ENCODE results near the gene FERD3L. TPM values are rescaled to one million over a fixed set of nuclear protein-coding genes. Genes with fewer than 3 reads are reported as not detected.

The FERD3L gene
- total and polyA plus RNA-seq, 2 of the 13 experiments (the other 11 are each of a cell fraction or from before 2014, with no cell fraction given) = not detected

- TF ChIP-seq, protein P1, sequence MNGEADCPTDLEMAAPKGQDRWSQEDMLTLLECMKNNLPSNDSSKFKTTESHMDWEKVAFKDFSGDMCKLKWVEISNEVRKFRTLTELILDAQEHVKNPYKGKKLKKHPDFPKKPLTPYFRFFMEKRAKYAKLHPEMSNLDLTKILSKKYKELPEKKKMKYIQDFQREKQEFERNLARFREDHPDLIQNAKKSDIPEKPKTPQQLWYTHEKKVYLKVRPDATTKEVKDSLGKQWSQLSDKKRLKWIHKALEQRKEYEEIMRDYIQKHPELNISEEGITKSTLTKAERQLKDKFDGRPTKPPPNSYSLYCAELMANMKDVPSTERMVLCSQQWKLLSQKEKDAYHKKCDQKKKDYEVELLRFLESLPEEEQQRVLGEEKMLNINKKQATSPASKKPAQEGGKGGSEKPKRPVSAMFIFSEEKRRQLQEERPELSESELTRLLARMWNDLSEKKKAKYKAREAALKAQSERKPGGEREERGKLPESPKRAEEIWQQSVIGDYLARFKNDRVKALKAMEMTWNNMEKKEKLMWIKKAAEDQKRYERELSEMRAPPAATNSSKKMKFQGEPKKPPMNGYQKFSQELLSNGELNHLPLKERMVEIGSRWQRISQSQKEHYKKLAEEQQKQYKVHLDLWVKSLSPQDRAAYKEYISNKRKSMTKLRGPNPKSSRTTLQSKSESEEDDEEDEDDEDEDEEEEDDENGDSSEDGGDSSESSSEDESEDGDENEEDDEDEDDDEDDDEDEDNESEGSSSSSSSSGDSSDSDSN (CRISPR knock-in tag; IDR thresholded peaks at IDR 0.05) = no peak
- no peak for TF ChIP-seq MIER2 (CRISPR knock-in tag; IDR thresholded peaks at IDR 0.05)
Observed at GRCh38 chr7:19110026-19110730, 35.0 kb downstream of the FERD3L start (continued).

DNA sequence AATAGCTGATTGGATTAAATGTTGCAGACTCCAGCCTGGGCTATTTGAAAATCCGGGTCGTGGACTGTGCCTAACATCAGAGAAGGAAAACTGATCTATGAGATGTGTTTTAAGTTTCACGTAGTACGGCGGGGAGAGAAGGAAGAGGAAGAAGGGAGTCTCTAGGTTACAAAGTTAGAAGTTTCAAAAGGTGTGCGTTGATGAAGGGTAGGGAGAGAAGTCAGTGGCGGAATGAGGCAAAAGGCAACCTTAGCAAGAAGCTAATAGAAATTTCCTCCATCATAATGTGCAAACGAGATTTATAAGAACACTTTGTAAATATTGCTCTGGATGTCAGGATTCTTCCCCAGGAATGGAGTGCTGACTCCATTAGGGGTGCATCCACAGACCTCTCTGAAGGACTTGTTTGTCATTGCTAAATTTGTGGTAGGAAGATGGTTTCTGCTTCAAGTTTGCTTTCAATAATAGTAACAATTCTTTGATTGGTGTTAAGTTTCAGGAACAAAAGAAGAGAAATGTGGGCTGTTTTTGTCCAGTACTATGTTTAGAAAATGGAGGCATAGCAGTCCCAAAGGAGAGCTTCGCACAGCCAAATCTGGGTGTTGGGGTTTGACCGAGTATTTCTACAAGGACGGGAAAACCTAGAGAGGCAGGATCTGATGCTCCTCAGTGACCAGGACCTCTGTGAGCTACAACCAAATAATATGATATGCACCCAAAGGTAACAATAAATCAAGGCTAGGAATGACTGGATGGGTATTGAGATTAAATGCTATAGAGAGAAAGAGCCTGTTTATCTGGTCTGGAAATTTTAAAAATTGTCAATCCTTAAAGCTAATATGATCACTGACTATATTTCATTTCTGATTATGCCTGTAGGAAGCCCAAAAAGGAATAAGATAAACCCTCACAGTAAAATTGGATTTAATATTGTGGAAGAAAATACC is 35.9 kb downstream of the FERD3L start:
- Histone ChIP-seq H3K9me3 (ENCODE audit: low read length) (no peaks in the 10 kb centered on the region), H3K9ac (ENCODE audit: insufficient read depth, low read depth, low read length) (no peak overlapping the region), H3K4me3 (replicated peaks in 1 of 3; ENCODE audit: insufficient read depth in 1 of 3, low read depth in 2 of 3, low read length in 3 of 3) (no peak overlapping the region), H3K36me3 (replicated peaks in 1 of 2; ENCODE audit: control insufficient read depth in 1 of 2, insufficient read depth in 2 of 2, low read length in 2 of 2) (no peaks in the 10 kb centered on the region), H3K4me2 (ENCODE audit: low read depth, low read length) (no peak overlapping the region), H4K20me1 (ENCODE audit: insufficient read depth, low read length) (no peaks in the 10 kb centered on the region), H3K27ac (ENCODE audit: extremely low read length, insufficient read depth, low read length) (no peak overlapping the region), H3K79me2 (ENCODE audit: insufficient read depth, low read length) (no peaks in the 10 kb centered on the region), H3K27me3 (ENCODE audit: control insufficient read depth in 1 of 2, insufficient read depth in 2 of 2, low read length in 2 of 2) (peaks cover 2 to 54% of the 10 kb centered on the region in 2 experiments; a peak in 2 of 5 replicates), H2AFZ (ENCODE audit: low read length) (no peak overlapping the region), H3K4me1 (ENCODE audit: insufficient read depth, low read length) (no peaks in the 10 kb centered on the region)
- no peak for FAIRE-seq
- no peak for TF ChIP-seq ZBTB43 (CRISPR knock-in tag; conservative IDR thresholded peaks at IDR 0.05)
- no peak for TF ChIP-seq TFE3 (CRISPR knock-in tag; IDR thresholded peaks at IDR 0.05)
- TF ChIP-seq IRF1 (CRISPR knock-in tag; IDR thresholded peaks at IDR 0.05; ENCODE audit: low read depth) = no peak
- TF ChIP-seq CENPX (CRISPR knock-in tag; IDR thresholded peaks at IDR 0.05) = no peak
- ChIA-PET CTCF (ENCODE audit: low intra/inter-chr PET ratio, low total read pairs) (no interaction called here), POLR2A (no interaction called here)
- in situ Hi-C loops (cut with HindIII; ENCODE audit: extremely low pct_ligation_motif_present, low pct_unique_long_range_greater_than_20kb) = loop anchor here (25.0 kb wide), 1 partner anchor 553 kb away; no protein-coding TSS in a partner anchor
- intact Hi-C loops (cut with micrococcal nuclease; ENCODE audit: unreplicated experiment) = no loop called here
- no peak for DNase-seq (ENCODE audit: low spot score)
- WGBS (ENCODE audit: low lambda C conversion rate) = 30% methylated on average over 11 of the region's 11 CpGs
- no TSS peak for BruUV-seq (replicated peaks)
- ATAC-seq = no peak

All from HepG2 (cell line).